K562 (cell line): ENCODE results near the gene GNPAT. TPM values are rescaled to one million over a fixed set of nuclear protein-coding genes. Genes with fewer than 3 reads are reported as not detected.
A peak's percentile ranks its signal among the peaks of the same experiment; 100 is the strongest.

ENCODE experiments used
- CBX8 ChIP-seq: fragments of 200-600 bp; sonication (generic); IDR thresholded peaks from 2 replicates; pipeline ENCODE4 v1.6.1; 2012; ENCODE audit warnings: borderline replicate concordance, mixed run types, low read depth, mild to moderate bottlenecking, moderate library complexity, mixed read lengths, low read length, control low read depth, inconsistent platforms; ENCODE audit not compliant: poor library complexity, severe bottlenecking; ENCODE audit errors: extremely low read depth
- COPS2 ChIP-seq: fragments of 450-650 bp; conservative IDR thresholded peaks from 2 replicates; pipeline ENCODE4 v1.6.1; 2016; ENCODE audit warnings: mild to moderate bottlenecking, moderate library complexity
- CREBBP ChIP-seq: IDR thresholded peaks from one replicate; pipeline ENCODE4 v1.6.1; 2012; ENCODE audit warnings: low read depth, mild to moderate bottlenecking, control low read depth, inconsistent platforms, low read length
- ETV5 ChIP-seq: sonication (generic); formaldehyde crosslinking; IDR thresholded peaks from 2 replicates; pipeline ENCODE4 v1.4.0; 2020; ENCODE audit warnings: low read depth, mild to moderate bottlenecking, missing genetic modification reagents
- FOSL1 ChIP-seq: fragments of 200-800 bp; sonication (Bioruptor generic); conservative IDR thresholded peaks from 2 replicates; pipeline ENCODE4 v1.6.1; 2016; ENCODE audit warnings: missing genetic modification characterization, missing compliant biosample characterization
- FOXM1 ChIP-seq, 2 experiments: fragments of 450-650 bp in 1 of 2; sonication (generic) in 1 of 2; formaldehyde crosslinking in 1 of 2; IDR thresholded peaks; 2 replicates each; pipeline versions ENCODE4 v1.6.1 to v1.9.0; 2017 to 2022; ENCODE audit warnings: low read depth in 2 of 2, mild to moderate bottlenecking in 2 of 2, missing genetic modification reagents in 1 of 2, moderate library complexity in 1 of 2
- FOXP4 ChIP-seq: sonication (generic); formaldehyde crosslinking; IDR thresholded peaks from 2 replicates; pipeline ENCODE4 v1.8.0; 2022; ENCODE audit warnings: mild to moderate bottlenecking, missing genetic modification reagents, borderline replicate concordance
- JUNB ChIP-seq: fragments of 450-650 bp; formaldehyde crosslinking; conservative IDR thresholded peaks from 2 replicates; pipeline ENCODE4 v1.4.0; 2020; ENCODE audit warnings: mild to moderate bottlenecking
- KAT7 ChIP-seq: sonication (generic); formaldehyde crosslinking; IDR thresholded peaks from 2 replicates; pipeline ENCODE4 v1.8.0; 2022; ENCODE audit warnings: missing genetic modification reagents, mild to moderate bottlenecking, borderline replicate concordance
- KLF6 ChIP-seq: fragments of 250-450 bp; sonication (Bioruptor Pico); IDR thresholded peaks from 2 replicates; pipeline ENCODE4 v1.4.0; 2020; ENCODE audit warnings: mild to moderate bottlenecking, moderate library complexity, borderline replicate concordance
- L3MBTL2 ChIP-seq: fragments of 450-650 bp; IDR thresholded peaks from 2 replicates; pipeline ENCODE4 v1.6.1; 2016; ENCODE audit warnings: mild to moderate bottlenecking, moderate library complexity
- NR0B1 ChIP-seq: fragments of 450-650 bp; IDR thresholded peaks from one replicate; pipeline ENCODE4 v1.6.1; 2018; ENCODE audit warnings: mild to moderate bottlenecking, moderate library complexity; ENCODE audit not compliant: partially characterized antibody
- RBM17 ChIP-seq: fragments of 200-400 bp; formaldehyde crosslinking; IDR thresholded peaks from 2 replicates; pipeline ENCODE4 v1.6.1; 2017; ENCODE audit warnings: low read depth, mild to moderate bottlenecking, low read length, borderline replicate concordance
- RBM39 ChIP-seq: fragments of 200-400 bp; formaldehyde crosslinking; optimal IDR thresholded peaks from 2 replicates; pipeline ENCODE3; 2018; ENCODE audit warnings: low read depth, low read length
- RFX5 ChIP-seq: IDR thresholded peaks from 2 replicates; pipeline ENCODE4 v1.6.1; 2011; ENCODE audit warnings: low read depth, mild to moderate bottlenecking, improper control_type of control experiment, low read length
- XRCC5 ChIP-seq: fragments of 200-400 bp; formaldehyde crosslinking; IDR thresholded peaks from 2 replicates; pipeline ENCODE4 v1.6.1; 2017; ENCODE audit warnings: low read depth, mild to moderate bottlenecking, low read length
- ZFPM2 ChIP-seq: fragments of 250-450 bp; sonication (Bioruptor Pico); IDR thresholded peaks from 2 replicates; pipeline ENCODE4 v1.5.1; 2022; ENCODE audit warnings: mild to moderate bottlenecking
- ZFX ChIP-seq: sonication (generic); formaldehyde crosslinking; IDR thresholded peaks from 2 replicates; pipeline ENCODE4 v1.8.0; 2022; ENCODE audit warnings: mild to moderate bottlenecking, missing genetic modification reagents, moderate library complexity
- ZNF212 ChIP-seq: fragments of 450-650 bp; formaldehyde crosslinking; IDR thresholded peaks from 2 replicates; pipeline ENCODE4 v1.4.0; 2020; ENCODE audit warnings: mild to moderate bottlenecking
- ZNF239 ChIP-seq: fragments of 250-450 bp; sonication (Bioruptor Pico); IDR thresholded peaks from 2 replicates; pipeline ENCODE4 v1.4.0; 2020; ENCODE audit warnings: mild to moderate bottlenecking
- ZNF274 ChIP-seq: IDR thresholded peaks from 2 replicates; pipeline ENCODE4 v1.6.1; 2011; ENCODE audit warnings: low read depth, mild to moderate bottlenecking, low read length, moderate library complexity, borderline replicate concordance
- ZNF408 ChIP-seq: fragments of 250-450 bp; sonication (Bioruptor Pico); IDR thresholded peaks from 2 replicates; pipeline ENCODE4 v1.4.0; 2020; ENCODE audit warnings: low read depth, mild to moderate bottlenecking, moderate library complexity
- ZNF512 ChIP-seq: IDR thresholded peaks from 2 replicates; pipeline ENCODE4 v1.6.1; 2016; ENCODE audit warnings: missing genetic modification characterization, missing compliant biosample characterization
- polyA plus RNA-seq, 8 experiments: library from polyadenylated mRNA; depleted of rRNA in 4 of 8; stranded (reverse) in 5 of 8; unstranded in 3 of 8; fragments of >200 nt; fragmentation: Nextera tagmentation in 2 of 8; fragmentation: Illumina TruSeq in 1 of 8; extraction: Ambion mirVana in 2 of 8; extraction: Trizol in 1 of 8; gene quantifications; 2 replicates each; pipeline versions ENCODE4 v1.2.1 to v1.2.3, GENCODE V29; 2011 to 2014; ENCODE audit warnings: inconsistent platforms in 1 of 8, missing spikeins in 1 of 8
- total RNA-seq, 7 experiments: library from RNA; depleted of rRNA in 6 of 7; stranded (reverse); fragments of >200 nt in 6 of 7; fragmentation: Illumina TruSeq in 2 of 7; extraction: Trizol in 2 of 7; gene quantifications; 2 replicates each; pipeline versions ENCODE4 v1.2.1 to v1.2.3, GENCODE V29; 2011 to 2021; ENCODE audit warnings: low replicate concordance in 1 of 7

The GNPAT gene
- total and polyA plus RNA-seq, 9 of the 15 experiments (the other 6 are each of a cell fraction or from before 2014, with no cell fraction given): 32.1 to 68.8 (median 50.7) TPM

DNA sequence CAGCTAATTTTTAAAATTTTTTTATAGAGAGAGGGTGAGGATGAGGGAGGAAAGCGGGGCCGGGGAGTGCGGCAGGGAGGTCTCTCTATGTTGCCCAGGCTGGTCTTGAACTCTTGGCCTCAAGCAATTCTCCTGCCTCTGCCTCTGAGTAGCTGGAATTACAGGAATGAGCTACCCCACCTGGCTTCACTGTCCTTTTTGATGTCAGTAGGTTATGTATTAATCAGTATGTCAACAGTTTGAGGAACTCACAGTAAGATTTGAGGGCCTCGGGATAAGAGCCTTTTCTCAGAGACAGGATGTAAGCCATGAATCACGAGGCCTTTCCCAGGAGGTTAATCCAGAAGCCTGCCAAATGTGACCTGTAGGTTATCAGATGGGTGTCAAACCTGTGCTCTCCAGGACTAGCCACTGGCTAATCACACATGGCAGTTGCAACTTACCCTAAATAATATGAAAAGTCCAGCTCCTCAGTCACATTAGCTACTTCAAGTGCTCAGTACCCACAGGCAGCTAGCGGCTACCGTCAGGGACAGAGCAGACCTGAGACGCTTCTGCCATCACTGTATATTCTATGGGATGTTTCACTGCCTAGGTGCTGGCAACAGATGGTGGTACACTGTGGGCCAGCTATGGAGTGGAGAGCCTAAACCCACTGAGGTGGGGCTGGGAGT is 46.0 kb upstream of the GNPAT start (continued):
- TF ChIP-seq CREBBP (no peak), XRCC5 (no peak), FOSL1 (tag) (peak; percentile 79), L3MBTL2 (peak; percentile 81), RBM17 (no peak), ZFPM2 (CRISPR knock-in tag) (no peak), COPS2 (no peak), JUNB (CRISPR knock-in tag) (no peak), ZNF212 (no peak), ZNF408 (CRISPR knock-in tag) (no peak), RBM39 (no peak), NR0B1 (no peak), CBX8 (no peak), ETV5 (CRISPR knock-in tag) (peak; percentile 80; the same call in 1 of the 2 replicates), ZNF512 (tag) (no peak), KLF6 (0 out of 2 replicates have a peak, but pooled peaks have one; percentile 23), KAT7 (no peak), RFX5 (no peak), ZFX (CRISPR knock-in tag) (peak; percentile 45), FOXM1 (IDR thresholded peaks at IDR 0.05; ENCODE audit: low read depth) (no peak), FOXM1 (CRISPR knock-in tag; IDR thresholded peaks at IDR 0.05; ENCODE audit: low read depth) (no peak), ZNF274 (no peak), ZNF239 (CRISPR knock-in tag) (0 out of 2 replicates have a peak, but pooled peaks have one; percentile 26), FOXP4 (CRISPR knock-in tag) (no peak)
